Stimulated activated CD4-positive, alpha-beta T cell treated with anti-CD3 and anti-CD28 coated beads, Interleukin-4, amount 100 ng/mL, for 24 hours (primary cell): ENCODE measurements around the gene SLC16A11.
"Not testable (repeated sequence)": the region's sequence is repeated elsewhere in the genome, so short reads cannot be mapped to it uniquely, and the experiment has no call there.

ENCODE experiments used
- DNase-seq: peaks from one replicate; pipeline ENCODE4 v3.0.0-alpha.2; 2020

Gene SLC16A11

DNA sequence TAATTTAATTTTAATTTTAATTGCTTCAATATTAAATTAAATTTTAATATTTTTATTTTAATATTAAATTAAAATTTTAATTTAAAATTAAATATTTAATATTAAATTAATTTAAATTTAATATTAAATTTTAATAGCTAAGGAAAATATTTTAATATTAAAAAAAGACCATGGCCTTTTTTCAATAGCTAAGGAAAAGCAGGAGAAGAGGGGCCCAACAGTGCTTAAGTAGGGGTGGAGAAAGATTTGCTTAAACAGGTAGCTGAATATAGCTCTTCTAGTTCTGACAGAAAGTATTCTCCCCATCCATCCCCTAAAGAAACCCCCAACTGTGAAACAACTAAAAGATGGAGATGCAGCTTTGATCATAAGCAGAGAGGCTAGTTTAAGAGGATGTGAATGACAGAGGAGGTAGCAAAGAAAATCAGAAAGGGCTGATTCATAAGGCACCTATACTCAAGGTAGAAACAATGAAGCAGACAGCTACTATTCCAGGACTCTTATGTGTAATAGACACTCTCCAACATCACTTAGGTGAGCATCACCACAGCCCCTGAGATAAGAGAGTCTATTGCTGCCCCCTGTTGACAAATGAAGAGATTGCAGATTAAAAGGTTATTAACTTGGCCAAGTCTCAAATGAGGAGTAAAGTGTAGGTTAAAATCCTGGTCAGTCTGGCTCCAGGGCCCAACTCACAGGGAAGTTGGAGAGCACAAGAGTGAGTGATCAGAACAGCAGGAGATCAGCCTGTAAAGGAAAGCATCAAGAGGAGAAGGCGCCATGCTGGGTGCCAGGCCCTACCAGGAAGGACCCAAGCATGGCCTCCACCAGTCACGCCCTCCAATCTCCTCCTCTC, 39.3 kb downstream of the SLC16A11 start:
- DNase-seq = peak; percentile 50

DNA sequence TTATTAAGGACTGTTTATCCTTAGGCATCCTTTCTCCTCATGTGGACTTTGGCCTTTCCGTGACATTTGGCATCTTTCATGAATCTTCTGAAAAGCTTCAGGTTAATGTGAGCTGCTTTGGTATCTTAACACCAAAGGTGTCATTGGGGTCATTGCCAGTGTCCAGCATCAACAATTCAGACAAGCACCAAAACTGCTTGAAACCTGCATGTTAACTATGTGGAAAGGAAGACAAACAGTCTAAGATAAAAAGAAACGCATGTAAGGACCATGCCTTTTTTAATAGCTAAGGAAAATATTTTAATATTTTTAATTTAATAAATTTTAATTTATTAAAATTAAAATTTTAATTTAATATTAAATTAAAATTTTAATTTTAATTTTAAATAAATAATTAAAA, 40.1 kb downstream of the SLC16A11 start:
- no peak for DNase-seq

GRCh38 chr17:7002288-7003047, 41.4 kb downstream of the SLC16A11 start:
- DNase-seq = no peak

DNA sequence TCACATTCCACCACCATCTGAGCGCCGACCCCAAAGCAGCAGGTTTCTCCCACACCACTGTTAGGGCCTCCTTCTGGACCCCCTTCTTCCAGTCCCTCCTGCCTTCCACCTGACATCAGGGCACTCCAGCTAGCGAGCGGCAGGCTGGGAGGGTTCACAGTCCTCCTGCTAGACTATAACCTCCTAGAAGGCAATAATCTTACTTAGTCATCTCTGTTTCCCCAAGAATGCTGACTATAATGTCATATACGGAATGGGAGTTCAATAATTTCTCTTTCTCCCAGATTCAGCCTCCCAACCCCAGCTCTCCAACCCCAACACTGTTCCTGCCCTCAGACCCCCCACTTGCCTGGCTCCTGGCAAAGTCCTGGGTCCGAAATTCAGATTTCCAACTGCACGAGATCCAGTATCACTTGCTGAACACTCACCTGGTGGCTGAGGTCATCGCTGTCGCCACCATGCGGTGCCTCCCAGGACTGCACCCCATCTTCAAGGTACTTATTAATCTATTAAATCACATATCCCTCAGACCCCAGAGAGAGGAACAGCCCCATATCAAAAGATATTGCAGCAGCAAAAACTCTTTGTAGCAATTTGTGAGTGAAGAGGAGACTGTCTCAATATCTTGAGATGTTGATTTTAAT, 42.5 kb downstream of the SLC16A11 start:
- DNase-seq = peak; percentile 47

DNA sequence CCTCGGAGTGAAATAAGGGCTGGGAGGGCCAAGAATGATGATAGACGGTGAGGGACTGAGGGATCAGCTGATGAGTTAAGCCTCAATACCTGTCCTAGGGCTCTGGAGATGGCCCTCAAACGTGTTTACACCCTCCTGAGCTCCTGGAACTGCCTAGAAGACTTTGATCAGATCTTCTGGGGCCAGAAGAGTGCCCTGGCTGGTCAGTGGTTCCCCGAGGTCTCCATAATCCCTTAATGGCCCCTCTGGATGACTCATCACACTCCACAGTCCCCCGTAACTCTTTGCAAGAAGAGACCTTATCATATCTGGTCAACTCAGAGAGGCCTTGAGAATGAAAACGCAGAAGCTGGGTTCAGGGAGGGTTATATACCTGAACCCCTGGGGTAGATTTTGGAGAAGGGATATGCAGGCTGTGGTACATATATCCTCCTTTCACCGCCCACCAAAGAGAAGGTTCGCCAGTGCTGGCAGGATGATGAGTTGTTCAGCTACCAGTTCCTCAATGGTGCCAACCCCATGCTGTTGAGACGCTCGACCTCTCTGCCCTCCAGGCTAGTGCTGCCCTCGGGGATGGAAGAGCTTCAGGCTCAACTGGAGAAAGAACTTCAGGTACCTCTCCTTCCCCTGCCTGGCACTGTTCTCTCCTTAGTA, 44.9 kb downstream of the SLC16A11 start:
- DNase-seq = no peak

DNA sequence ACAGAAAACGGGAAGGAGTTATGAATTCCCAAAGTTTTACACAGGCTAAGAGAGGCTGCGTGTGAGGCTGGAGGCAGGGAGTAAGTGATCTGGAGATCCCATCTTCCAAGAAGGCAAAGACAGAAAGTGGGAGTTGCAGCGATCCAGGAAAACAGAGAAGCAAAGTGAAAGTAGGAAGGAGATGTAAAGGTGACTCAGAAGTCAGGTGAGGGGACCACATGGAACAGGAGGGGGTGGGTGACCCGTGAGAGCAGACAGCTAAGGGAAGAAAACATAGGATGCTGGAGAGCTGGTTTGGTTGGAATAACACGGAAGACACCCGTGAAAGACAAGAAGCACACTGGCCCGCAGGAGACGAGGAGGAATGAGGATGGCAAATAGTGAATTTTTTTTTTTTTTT, 46.7 kb downstream of the SLC16A11 start:
- DNase-seq = no peak

- DNase-seq = no peak
Observed at GRCh38 chr17:6996256-6997011, 47.5 kb downstream of the SLC16A11 start.

DNA sequence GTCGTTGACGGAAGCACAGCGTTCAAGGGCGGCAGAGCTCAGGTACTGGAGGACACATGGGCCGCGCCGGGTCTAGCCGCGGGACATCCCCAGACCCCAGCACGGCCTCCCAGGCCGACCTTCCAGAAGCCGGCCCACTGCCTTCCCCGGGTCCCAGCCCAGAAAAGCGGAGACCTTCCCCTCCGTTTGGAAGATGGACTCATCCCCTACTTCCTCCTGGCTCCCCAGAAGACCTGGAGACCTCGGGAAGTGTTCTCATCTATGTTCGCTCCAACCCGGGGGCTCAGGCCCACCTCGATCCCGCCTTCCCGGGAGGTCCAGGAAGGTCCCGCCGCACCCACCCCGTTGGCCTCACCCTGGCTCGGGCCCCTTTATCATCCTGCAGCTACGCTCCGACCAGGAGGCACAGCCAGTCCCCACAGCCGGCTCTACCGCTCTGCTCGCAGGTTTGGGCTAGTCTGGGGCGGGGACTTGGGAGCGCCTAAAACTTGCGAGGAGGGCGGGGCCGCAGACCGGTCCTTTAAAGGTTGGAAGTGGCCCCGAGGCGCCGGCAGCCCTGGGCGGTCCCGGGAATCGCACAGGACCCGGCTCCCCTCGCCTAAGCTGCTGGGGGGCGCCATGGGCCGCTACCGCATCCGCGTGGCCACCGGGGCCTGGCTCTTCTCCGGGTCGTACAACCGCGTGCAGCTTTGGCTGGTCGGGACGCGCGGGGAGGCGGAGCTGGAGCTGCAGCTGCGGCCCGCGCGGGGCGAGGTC, 48.2 kb downstream of the SLC16A11 start, which contains the start of gene ALOX12:
ALOX12 (plus strand) TSS at position 550 of the 756 bp plus-strand sequence; CDS start at position 619, 69 bp downstream.
- no peak for DNase-seq

- DNase-seq = no peak
Observed at GRCh38 chr17:6994666-6995256, 49.1 kb downstream of the SLC16A11 start.

GRCh38 chr17:6994118-6994598, 49.7 kb downstream of the SLC16A11 start:
- no peak for DNase-seq

GRCh38 chr17:6993613-6994056, 50.3 kb downstream of the SLC16A11 start:
- not testable (repeated sequence) for DNase-seq
